ENCODE measurements around the gene DDIT4.
"Not testable (repeated sequence)": the region's sequence is repeated elsewhere in the genome, so short reads cannot be mapped to it uniquely, and the experiment has no call there.

The DDIT4 gene

GRCh38 chr10:72244573-72245038 is 29.1 kb upstream of the DDIT4 start:
- no peak for DNase-seq (ENCODE audit: low read depth)
- no peak for TF ChIP-seq POLR2A (IDR thresholded peaks at IDR 0.05; ENCODE audit: extremely low read depth, insufficient read length)
- no peak for TF ChIP-seq CTCF (IDR thresholded peaks at IDR 0.05; ENCODE audit: low read depth, low read length)
- TF ChIP-seq MYC (IDR thresholded peaks at IDR 0.05; ENCODE audit: low read depth, low read length), result no peak
- no peak for TF ChIP-seq MAX (IDR thresholded peaks at IDR 0.05; ENCODE audit: low read depth, low read length)
- H3K4me3 ChIP-seq (ENCODE audit: low read depth, low read length), result no peak overlapping the region

- H3K4me3 ChIP-seq (ENCODE audit: low read depth, low read length), result no peak overlapping the region
- TF ChIP-seq MAX (IDR thresholded peaks at IDR 0.05; ENCODE audit: low read depth, low read length), result no peak
- no peak for TF ChIP-seq CTCF (IDR thresholded peaks at IDR 0.05; ENCODE audit: low read depth, low read length)
- TF ChIP-seq MYC (IDR thresholded peaks at IDR 0.05; ENCODE audit: low read depth, low read length), result no peak
- TF ChIP-seq POLR2A (IDR thresholded peaks at IDR 0.05; ENCODE audit: extremely low read depth, insufficient read length), result no peak
- DNase-seq (ENCODE audit: low read depth), result no peak
Observed at GRCh38 chr10:72245949-72246525, 27.7 kb upstream of the DDIT4 start.

GRCh38 chr10:72248468-72249151 is 25.1 kb upstream of the DDIT4 start:
- H3K4me3 ChIP-seq (ENCODE audit: low read depth, low read length), result peak overlapping the region; percentile 13
- TF ChIP-seq MYC (IDR thresholded peaks at IDR 0.05; ENCODE audit: low read depth, low read length) (peak; percentile 76), MAX (IDR thresholded peaks at IDR 0.05; ENCODE audit: low read depth, low read length) (peak; percentile 89), POLR2A (IDR thresholded peaks at IDR 0.05; ENCODE audit: extremely low read depth, insufficient read length) (peak; percentile 80), CTCF (IDR thresholded peaks at IDR 0.05; ENCODE audit: low read depth, low read length) (no peak)
- DNase-seq (ENCODE audit: low read depth), result peak; percentile 77

- not testable (repeated sequence) for H3K4me3 ChIP-seq (ENCODE audit: low read depth, low read length); DNase-seq (ENCODE audit: low read depth)
Observed at GRCh38 chr10:72249176-72249862, 24.4 kb upstream of the DDIT4 start.

GRCh38 chr10:72250666-72251065 is 23.1 kb upstream of the DDIT4 start:
- TF ChIP-seq MYC (IDR thresholded peaks at IDR 0.05; ENCODE audit: low read depth, low read length) (no peak), CTCF (IDR thresholded peaks at IDR 0.05; ENCODE audit: low read depth, low read length) (no peak), POLR2A (IDR thresholded peaks at IDR 0.05; ENCODE audit: extremely low read depth, insufficient read length) (no peak), MAX (IDR thresholded peaks at IDR 0.05; ENCODE audit: low read depth, low read length) (no peak)
- no peak overlapping the region for H3K4me3 ChIP-seq (ENCODE audit: low read depth, low read length)
- DNase-seq (ENCODE audit: low read depth), result no peak

GRCh38 chr10:72251635-72252034 is 22.1 kb upstream of the DDIT4 start:
- no peak for TF ChIP-seq CTCF (IDR thresholded peaks at IDR 0.05; ENCODE audit: low read depth, low read length)
- no peak for TF ChIP-seq MAX (IDR thresholded peaks at IDR 0.05; ENCODE audit: low read depth, low read length)
- no peak for DNase-seq (ENCODE audit: low read depth)
- H3K4me3 ChIP-seq (ENCODE audit: low read depth, low read length), result no peak overlapping the region

All from NB4 (cell line).